Midbrain (tissue), 1 donor: ENCODE results near the gene MAP3K7.

Experiments
- DNase-seq: peaks from one replicate; lab custom pipeline; 2025; lab: John Stamatoyannopoulos, UW

The MAP3K7 gene

DNA sequence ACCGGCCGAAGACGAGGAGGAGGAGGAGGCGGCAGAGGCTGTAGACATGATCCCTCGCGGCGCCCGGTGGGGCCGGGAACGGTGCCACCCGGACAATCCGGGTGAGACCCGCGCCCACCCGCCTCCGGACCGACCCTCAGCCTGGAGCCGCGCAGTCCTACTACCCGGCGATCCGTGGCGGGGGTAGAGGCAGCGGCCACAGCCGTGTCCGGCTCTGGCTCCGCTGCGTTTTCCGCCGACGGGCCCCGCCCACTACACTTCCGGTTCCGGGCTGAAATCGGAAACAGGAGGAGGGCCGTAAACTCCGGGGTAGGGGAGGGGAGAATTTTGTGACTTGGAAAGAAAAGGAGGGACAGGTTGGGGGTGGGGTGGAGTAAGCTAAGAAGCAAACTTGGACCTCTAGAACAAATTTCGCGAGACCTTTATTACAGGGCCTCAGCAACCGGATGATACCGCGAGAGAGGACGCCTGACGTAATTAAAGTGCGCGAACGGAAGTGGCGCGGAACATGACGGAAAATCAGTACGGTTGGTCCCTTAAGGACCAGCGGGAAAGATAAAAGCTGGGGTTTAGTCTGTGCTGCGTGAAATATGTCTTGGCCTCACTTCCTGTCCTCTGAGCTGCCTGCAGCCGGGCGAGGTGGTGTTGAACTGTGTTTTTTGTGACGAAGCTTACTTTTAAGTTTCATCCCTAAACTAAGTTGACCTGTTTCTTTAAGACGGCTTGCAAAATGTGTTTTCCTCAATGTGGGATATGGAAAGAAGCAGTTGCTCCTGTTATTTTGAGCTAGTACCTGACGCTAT lies at the start of gene MAP3K7:
TSS of gene MAP3K7 (minus strand) at position 237 of the 803 bp plus-strand sequence. CDS start at position 48, 189 bp downstream.
- peak; percentile 97 for DNase-seq

DNA sequence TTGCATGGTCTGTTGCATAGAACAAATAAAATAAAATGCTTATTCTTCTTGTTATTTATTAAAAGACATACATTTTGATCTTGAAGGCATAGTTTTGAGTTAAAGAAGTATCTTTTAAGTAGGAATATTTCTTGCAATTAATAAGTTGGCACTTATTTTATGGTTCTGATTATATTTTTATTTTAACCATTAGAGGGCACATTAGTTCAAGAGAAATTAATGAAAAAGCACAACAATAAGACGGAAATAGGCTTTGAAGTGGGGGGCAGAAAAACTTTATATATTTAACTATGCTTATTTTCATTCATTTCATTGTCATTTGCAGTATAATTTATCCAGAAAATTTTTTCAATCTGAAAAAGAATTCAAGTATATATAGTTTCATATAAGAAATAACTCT lies 44.2 kb upstream of the MAP3K7 start:
- DNase-seq = no peak

DNA sequence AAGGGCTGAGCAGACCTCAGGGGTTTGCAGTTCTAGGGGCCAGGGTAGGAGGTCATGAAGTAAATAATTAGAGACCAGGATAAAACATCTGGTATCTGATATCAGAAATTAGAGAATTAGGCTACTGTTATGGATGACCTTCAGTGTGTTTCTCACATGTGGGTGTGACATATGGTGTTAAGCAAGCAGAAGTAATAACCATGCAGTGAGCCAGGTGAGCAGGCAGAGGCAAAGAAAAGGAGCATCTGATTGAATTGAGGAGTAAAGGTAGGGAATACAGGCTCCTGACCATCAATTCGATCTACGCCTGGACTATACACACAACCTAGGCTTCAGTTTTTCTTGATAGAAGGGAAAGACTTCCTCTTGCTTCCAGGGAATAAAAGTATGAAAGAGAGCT lies 34.7 kb upstream of the MAP3K7 start:
- no peak for DNase-seq

DNA sequence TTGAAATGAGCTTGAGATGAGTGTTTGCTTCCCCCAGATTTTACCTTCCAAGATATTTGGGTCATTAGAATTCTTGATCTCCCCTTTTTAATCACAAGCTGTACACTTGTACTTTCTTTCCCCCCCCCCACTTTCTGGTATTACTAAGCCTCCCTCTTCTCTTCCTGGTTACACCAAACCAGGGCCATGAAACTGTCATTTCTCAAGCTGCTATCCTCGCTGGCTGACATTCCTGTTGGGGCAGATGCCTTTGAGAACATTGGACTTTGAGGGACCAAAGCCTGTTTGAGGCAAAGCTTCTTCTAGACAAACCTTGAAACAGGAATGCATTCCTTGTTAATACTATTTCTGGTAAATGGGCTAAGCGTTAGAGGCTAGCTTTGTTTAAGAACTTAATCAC lies 32.3 kb upstream of the MAP3K7 start:
- DNase-seq = no peak

DNA sequence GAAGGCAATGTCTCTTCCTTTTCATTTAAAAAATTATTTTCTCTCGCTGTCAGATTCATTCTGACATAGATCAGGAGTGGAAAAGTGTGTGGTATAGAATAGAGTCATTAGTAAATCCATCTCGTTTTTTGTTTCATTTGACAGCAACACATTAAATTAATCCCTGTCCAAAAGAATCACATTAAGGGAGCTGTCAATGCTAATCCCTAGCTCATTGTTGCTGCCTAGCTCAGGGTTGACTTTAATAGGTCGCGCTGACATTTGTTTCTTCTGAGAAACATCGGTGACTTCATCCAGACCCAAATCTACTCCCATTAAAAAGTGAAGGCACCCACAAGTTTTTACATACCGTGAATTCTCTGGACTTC lies 25.4 kb upstream of the MAP3K7 start:
- no peak for DNase-seq

DNA sequence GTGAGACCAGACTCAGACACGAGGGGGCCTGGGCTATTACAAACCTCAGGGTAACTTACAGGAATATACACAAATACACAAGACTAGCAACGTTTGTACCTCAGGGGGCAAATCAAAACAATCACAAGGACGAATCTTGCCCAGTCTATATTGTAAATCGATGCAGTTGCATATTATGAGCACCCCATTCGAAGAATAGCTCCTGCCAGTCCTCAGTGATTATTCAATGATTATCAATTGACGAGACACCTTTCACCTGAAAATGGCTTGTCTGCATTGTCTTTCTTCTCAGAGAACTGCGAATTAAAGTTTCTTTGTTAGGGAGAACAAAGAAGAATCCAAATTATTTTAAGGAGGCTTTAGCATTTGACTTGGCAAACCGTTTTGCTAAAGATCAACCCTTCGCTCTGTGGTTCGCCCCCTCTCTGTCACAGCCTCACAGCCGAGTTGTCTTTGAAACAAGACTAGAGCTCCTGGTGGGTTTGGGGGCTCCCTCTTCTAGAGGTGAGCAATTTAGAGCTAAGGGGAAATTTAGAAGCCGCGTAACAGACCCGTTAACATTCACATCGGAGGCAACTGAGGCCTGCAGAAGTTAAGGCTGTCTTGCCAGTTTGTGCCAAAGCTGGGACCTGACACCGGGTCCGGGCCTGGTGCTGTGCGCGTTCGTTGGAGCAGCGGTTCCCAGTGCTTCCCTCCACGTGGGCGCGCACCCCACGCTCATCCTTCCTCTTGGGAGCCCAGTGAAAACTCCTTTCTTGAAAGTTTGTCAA lies 24.9 kb upstream of the MAP3K7 start:
- DNase-seq = no peak

DNA sequence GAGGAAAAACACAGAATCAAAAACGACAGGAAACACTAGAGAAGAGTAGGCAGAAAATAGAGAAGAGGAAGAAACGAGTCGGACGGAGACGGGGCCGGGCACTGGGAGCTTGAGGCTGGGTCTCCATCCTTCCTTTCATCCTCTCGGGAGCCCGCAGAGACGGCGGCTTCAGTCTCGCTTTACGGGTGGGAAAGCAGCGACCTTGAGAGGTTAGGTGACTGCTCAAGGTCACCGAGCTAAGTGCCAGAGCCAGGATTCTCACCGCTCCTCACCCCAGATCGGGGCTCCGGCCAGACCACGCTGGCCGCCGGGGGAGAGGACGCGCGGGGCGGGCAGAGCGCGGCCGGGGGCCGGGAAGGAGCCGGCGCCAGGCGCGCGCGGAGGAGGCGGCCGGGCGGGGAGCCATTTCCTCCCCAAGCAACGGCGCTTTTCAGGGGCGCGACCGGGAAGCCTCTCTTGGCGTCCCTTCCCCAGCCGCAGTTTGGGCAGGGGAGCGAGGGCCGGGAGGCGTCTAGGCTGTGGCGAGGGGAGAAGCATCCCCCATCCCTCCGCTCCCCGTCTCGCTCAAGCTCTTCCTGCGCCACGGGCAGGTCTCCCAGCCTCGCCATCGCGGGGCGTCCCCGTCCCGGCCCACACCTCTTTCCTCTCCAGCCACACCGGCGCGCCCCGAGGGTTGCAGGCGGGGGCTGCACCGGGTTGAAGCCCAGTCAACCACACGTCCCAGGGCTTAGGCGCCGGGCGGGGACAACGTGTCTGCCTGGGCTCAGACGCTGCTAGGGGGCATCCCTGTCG lies 24.1 kb upstream of the MAP3K7 start:
- peak; percentile 67 for DNase-seq

DNA sequence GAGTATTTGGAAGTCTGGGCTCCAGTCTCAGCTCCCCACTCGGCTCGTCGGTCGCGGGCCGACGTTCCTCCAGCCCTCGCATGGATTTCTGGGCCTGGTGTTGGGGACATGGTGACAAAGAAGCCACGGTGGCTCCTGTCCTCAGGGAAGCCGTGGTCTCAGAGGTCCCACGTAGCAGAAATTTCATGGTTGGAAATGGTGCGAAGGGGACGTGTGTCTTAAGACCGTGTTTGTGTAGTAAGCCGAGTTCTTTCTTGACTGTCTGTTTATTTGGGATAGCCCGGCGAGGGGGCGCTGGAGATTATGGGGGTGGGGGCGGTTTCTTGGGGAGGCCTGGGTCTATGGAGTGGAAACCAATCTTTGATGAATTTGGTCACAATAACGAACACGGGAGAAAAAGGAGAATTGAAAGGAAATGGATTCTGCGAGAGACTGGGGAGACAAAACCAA lies 23.5 kb upstream of the MAP3K7 start:
- DNase-seq = peak; percentile 67

DNA sequence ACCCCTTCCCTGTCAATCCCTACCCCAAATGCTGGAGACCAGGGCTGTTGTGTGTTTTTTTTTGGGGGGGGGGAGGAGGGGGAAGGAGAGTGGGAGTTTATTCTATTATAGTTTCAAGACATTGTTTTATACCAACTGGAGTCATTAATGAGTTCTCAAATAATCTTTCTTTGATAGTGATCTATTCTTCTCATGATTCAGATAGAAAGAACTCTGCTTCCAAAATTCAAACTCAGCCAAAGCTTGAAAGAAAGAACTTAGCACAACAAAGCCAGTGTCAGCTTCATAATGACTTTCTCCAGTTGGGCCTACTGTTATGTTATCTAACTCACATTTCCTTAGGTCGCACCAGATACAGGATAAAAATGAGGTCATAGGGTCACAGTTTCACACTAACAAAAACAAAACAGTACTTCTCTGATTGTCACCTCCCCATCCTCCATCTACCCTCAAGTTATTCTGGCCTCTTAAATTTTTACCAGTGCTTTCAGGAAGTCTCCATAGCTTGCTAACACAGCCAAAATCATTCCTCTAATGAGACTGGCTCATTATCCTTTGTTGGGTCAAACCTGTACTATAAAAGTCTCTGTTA lies 19.0 kb upstream of the MAP3K7 start:
- no peak for DNase-seq

DNA sequence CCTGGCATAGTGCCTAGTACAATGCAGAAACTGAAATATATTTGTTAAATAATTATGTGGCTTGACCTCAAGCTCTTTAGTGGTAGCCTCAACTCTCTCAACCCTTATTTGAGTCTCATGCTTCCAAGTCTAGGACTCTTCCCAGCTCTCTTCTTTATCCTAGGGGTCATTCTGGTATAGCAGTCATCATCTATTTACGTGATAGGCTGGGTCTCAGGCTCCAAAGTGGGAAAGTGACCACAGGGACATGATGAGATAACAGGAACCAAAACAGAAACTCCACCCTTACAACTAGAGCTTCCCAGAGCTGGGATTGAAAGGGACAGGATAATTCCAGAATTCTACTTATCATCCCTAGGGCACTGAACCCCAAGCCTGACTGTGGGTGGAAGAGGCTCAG lies 17.7 kb upstream of the MAP3K7 start:
- no peak for DNase-seq

DNA sequence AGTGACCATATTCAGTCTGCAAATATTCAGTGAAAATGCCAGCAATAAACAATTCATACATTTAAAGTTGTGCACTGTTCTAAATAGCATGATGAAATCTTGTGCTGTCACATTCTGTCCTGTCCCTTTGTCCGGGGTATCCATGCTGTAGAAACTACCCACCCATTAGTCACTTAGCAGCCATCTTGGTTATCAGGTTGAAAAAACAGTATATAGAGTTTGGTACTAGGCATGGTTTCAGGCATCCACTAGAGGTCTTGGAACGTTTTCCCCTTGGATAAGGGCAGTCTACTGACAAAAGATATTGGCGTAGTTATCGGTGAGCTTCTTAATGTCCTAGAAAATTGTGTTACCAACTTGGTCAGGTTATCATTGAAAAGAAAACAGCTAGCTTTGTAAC lies 12.3 kb upstream of the MAP3K7 start:
- no peak for DNase-seq

DNA sequence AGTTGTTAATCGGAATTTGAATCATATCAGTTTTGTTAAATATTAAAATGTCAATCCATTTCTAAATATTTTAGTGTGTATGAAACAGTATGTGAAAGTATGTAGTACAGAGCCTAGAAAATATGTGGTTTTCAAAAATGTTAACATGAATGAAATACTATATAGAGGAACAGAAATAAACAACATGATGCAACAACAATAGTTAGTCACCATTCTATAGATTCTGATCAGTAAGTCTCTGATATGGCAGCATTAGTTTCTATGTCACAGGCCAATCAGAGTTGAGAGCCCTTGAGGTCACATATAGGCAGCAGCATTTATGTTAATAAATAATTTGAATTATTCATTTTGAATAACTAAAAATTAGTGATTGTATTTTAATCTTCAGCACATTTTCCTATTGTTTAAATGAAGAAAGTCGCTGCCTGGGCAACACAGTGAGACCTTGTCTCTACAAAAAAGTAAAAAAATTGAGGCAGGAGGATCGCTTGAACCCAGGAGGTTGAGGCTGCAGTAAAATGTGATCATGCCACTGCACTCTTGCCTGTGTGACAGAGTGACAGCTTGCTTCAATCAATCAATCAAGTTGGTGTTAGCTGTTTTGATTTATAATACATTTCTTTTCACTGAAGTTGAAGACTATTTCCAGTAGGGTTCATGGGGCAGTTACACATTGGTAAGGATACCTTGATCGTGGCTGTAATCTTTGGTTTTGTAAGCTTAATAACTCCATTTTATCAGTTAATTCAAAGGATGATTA lies 11.5 kb upstream of the MAP3K7 start:
- DNase-seq = no peak

DNA sequence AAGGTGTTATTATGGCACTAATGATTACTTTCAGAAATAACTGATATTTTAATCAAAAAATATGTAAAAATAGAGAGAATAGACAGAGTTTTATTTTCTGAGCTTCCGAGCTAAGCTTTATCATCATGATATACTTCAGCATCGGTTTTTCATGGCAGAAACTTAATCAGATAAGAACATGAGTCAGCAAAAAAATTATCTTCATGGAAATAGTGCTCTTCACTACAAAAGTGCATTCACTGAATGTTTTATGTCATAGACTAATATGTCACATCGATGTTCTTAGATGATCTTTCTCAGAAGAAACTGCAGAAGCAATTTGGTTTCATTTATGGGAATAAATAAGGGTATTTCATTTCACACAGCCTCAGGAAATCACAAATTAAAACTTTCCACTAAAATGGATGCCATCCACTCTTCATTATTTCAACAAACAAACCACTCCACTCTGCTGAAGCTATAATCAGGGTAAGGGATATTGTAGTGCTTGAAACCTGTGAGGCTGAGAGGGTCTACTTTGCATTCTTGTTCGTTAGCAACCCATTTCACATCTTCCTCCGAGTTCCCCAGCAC lies 10.2 kb upstream of the MAP3K7 start:
- DNase-seq = no peak

DNA sequence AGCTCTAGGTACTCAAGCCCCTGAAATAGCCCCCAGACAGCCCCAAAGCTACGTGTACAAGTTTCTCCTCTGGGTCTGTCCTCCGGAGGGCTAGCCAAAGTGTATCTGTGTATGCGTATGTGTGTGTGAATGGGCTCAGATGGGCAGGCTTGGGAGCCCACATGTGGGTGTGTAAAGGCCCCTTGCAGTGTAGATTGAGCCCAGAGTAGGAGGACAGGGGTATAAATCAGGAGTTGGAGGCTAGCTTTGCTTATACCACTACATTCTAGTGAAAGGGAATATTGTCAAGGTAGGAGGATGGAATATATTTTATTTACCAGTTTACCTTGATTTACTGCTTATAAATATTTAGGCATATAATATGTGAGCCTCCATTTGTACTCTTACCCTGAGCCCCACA lies 9.0 kb upstream of the MAP3K7 start:
- no peak for DNase-seq

DNA sequence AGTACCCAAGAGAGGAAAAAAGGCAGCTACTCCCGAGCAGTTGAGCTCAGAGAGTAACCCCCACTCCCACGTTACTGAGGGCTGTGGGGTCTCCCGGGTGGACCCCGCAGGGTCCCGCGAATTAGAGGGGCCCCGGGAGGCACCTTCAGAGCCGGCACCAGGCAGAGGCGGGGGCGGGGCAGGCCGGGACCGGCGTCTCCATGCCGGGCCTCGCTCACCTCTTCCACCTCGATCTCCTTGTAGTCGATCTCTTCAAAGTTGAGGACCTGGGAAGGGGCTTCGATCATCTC lies 381 bp downstream of the MAP3K7 start:
- no peak for DNase-seq

DNA sequence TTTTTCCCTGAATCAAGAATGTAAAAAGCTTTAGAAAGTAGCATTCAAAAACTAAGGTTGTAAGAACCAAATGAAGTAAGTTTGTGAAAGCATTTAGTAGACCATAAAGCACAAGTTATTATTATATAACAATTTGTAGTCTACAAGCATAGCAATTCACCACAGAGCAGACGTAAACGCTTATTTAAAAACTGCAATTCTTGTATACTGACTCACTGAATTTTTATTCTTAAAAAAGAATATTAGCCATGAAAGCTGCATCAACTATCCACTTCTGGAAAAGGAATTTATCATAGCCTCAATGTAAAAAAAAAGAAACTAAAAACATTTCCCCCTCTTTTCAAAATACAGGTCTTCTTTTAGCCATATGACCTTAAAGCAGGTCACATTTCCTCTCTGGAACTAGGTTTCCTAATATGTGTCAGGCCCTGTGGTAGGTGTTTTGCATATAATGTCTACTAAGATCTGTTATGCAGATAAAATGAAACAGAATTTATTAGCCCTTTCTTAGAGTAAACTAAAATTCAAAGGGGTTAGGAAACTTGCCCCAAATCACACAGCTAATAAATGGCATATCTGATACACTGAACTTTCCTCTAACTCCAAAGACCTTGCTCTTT lies 2.1 kb downstream of the MAP3K7 start:
- DNase-seq = no peak

DNA sequence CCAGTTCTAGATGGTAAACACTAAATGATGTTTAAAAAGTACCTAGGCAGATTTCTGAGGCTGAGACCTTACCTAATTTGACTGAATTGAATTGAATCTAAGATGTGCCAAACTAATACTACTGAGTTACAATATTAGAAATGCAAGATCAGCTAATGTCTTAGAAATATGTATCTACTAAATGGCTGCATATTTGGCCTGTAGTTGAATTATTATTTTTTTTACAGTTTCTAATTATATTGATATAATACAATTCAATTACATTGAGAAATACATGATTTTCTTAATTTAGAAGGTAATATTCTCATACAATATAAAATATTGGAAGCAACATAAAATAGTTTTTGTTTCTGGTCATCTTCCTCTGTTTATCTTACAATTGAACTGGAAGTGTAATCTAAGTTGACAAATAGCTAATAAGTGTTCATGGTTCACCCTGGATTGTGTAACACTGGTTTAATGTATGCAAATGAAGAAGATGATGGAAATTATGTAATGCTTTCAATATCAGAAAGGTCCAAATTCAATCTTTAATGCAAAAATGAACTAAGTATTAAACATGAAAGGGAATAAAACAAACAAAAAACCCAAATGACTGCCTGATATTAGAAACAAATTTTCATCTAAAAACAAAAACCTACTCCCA lies 2.9 kb downstream of the MAP3K7 start:
- no peak for DNase-seq

DNA sequence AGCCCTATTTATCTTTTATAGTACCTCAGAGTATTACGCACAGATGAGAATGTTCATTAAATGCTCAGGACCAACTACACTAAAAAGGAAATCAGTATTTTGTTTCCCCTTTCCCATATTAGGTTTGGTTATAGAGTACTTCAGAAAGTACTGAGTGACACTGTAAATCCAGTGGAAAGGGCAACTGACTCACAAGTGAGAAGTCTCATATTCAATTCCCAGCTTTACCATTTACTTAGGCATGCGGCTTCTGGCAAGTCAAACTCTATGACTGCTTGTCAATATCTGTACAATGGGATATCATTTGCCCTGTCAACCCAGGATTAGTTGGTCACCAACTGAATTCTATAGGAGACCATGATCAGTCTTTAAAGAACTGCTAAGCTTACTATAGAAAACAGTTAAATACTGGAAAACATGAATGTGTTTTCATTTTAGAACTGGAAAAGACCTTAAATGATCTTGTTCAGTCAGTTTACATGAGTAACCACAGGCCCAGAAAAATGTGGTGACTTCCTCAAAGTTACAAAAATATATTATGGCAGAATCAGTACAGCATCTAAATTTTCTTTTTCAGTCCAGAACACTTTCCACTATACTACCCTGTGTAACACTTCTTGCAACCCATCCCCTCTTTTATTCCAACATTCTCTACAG lies 3.6 kb downstream of the MAP3K7 start:
- no peak for DNase-seq

DNA sequence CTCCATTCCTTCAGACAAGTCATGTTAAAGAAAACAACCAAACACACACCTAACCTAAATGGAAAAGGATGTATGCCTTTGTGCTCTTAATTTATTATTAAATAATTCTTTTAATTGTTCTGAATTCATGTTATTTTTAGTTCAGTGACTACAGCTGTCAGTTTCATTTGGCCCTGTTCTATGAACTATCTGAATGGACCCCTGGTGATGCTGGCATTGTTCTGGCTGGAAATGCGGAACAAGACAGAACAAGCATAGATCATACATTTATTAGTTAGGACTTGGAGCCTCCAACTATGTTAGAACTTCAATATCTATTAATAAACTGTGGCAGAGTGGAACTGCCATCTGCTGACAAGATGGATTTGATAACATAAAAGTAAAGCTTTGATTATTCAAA lies 5.7 kb downstream of the MAP3K7 start:
- DNase-seq = no peak
